HG02981 (cell line): Measurements from ENCODE around the gene ZMYM2.
"Not testable (repeated sequence)": the region's sequence is repeated elsewhere in the genome, so short reads cannot be mapped to it uniquely, and the experiment has no call there.

ENCODE experiments used
- ATAC-seq: cut with Tn5 transposase; IDR thresholded peaks from one replicate; pipeline ENCODE4 v1.9.1; 2021; ENCODE audit warnings: mild to moderate bottlenecking, moderate library complexity; ENCODE audit not compliant: unreplicated experiment

Gene ZMYM2

DNA sequence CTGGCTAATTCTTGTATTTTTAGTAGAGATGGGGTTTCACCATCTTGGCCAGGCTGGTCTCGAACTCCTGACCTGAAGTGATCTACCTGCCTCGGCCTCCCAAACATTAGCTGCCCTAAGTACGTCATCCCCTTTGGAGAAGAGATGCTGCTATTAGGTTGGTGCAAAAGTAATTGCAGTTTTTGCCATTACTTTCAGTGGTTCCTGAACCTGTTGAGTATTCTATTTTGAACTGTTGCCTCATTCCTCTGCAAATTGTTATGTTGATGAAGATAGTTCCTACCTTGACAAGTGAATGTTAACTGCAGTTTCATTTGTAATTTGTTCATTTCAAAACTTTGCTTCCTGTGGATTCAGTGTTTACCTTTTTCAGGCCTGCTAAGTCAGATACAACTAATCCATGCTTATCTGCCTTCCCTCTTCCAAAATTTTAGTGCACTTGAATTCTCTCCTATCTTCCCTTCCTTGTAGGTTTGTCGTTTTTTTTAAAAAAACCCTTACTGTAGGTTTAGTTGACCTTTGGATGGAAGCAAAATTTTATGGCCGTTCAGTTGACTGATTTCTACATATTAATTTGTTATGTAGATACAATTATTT is 24.0 kb downstream of the ZMYM2 start:
- no peak for ATAC-seq

- peak; percentile 74 for ATAC-seq
Observed at GRCh38 chr13:19984430-19985218, 26.1 kb downstream of the ZMYM2 start.

DNA sequence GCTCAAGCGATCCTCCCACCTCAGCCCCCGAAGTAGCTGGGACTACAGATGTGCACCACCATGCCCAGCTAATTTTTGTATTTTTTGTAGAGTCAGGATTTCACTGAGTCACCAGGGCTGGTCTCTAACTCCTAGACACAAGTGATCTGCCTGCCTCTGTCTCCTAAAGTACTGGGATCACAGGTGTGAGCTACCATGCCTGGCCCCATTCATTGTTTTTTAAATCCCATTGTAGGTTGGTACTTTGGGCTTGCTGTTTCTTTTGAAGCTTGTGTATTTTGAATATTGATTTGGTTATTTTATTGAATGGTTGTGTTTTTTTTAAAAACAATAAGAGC is 26.7 kb downstream of the ZMYM2 start:
- peak; percentile 13 for ATAC-seq

DNA sequence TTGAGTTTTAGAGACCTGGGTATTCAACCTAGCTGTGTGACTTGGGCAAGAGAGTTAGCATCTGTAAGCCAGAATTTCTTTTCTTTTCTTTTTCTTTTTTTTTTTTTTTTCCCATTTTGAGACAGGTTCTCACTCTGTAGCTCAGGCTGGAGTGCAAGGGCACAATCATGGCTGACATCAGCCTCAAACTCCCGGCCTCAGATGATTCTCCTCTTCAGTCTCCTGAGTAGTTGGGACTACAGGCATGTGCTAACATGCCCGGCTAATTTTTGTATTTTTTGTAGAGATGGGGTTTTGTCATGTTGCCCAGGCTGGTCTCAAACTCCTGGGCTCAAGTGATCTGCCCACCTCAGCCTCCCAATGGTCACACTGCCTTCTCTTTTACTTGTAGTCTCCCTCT is 33.0 kb downstream of the ZMYM2 start:
- no peak for ATAC-seq

DNA sequence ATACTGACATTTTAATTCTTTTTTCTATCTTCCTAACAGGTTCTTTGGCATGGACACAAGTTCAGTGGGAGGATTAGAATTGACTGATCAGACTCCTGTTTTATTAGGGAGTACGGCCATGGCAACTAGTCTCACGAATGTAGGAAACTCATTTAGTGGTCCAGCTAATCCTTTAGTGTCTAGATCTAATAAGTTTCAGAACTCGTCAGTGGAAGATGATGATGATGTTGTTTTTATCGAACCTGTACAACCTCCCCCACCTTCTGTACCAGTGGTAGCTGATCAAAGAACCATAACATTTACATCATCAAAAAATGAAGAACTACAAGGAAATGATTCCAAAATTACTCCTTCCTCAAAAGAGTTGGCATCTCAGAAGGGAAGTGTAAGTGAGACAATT is 34.5 kb downstream of the ZMYM2 start:
- no peak for ATAC-seq

GRCh38 chr13:19998960-19999359 is 40.4 kb downstream of the ZMYM2 start:
- no peak for ATAC-seq

- ATAC-seq = no peak
Observed at GRCh38 chr13:20000062-20000552, 41.6 kb downstream of the ZMYM2 start.

GRCh38 chr13:20001366-20002190 is 43.1 kb downstream of the ZMYM2 start:
- ATAC-seq = no peak

DNA sequence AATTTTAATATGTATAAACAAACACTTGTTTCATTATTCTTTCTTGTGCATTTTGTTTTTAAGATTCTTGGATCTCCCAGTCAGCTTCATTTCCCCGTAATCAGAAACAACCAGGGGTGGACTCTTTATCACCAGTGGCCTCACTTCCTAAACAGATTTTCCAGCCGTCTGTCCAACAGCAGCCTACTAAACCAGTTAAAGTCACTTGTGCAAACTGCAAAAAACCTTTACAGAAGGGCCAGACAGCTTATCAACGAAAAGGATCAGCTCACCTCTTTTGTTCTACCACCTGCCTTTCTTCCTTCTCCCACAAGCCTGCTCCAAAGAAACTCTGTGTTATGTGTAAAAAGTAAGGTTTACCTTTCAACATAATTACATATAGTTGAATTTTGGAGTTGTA is 44.3 kb downstream of the ZMYM2 start:
- ATAC-seq = no peak

- ATAC-seq = no peak
Observed at GRCh38 chr13:20006206-20006605, 47.7 kb downstream of the ZMYM2 start.

DNA sequence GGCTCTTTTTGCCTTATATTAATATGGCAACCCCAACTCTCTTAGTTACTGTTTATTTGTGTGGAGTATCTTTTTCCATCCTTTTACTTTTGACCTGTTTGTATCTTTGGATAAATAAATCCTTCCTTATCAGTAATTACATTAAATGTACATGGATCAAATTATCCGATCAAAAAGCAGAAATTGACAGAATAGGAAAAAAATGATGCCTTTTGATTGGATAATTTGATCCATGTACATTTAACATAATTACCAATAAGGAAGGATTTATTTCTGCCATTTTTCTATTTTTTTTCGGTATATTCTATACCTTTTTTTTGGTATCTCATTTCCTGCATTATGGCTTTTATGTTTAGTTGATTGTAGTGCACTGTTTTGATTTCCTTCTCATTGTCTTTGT is 57.2 kb downstream of the ZMYM2 start:
- ATAC-seq = no peak

GRCh38 chr13:20016649-20017364 is 58.3 kb downstream of the ZMYM2 start:
- no peak for ATAC-seq

DNA sequence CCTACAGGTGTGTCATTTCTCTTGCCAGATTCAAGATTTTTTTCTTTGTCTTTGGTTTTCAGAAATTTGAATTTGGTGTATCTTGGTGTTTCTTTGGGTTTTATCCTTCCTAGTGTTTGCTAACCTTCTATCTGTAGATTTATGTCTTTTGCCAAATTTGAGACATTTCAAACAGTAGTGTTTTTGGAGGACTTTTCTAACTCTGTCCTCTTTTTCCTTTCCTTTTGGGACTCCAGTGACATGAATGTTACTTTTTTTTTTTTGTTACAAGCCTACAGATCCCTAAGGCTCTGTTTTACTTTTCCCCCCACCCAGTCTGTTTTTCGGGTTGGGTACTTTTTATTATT is 58.8 kb downstream of the ZMYM2 start:
- no peak for ATAC-seq

- ATAC-seq = no peak
Observed at GRCh38 chr13:20019043-20019442, 60.5 kb downstream of the ZMYM2 start.

DNA sequence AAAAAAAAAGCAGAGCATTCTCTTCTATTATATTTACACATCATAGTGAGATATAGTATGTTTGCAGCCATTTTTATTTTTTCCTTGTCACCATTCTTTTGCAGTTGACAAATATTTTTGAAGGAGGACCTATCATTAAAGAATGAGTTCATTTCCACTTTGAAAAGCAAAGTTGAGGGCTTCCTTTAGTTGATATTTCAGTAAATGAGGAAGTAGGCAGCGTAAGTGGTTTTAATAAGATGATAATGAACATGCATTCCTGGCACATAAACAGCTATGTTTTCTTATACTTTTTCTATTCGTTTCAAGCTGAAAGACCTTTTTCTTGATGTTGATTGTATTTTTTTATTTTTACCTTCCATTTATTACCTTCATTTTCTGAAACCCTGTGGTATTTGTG is 66.2 kb downstream of the ZMYM2 start:
- ATAC-seq = no peak

GRCh38 chr13:20028953-20029352 is 70.4 kb downstream of the ZMYM2 start:
- no peak for ATAC-seq

DNA sequence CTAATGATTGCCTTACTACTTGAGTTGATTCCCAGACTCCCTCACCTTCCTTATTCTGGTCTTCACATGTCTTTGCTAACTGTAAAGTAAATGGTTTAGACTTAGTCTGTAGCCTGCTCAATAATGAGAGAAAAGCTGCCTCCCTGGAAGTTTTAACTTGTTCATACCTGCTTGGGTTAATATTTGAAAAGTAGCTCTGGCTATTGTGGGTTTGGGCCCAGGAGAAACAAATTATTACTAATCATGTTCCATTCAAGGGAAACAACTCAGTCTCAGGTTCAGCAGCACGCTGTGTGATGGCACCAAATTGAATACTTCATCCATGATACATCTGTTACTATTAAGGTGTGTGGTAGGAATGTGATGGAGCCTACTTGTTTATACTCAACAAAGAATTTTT is 75.0 kb downstream of the ZMYM2 start:
- no peak for ATAC-seq

GRCh38 chr13:20035130-20035529 is 76.6 kb downstream of the ZMYM2 start:
- no peak for ATAC-seq

DNA sequence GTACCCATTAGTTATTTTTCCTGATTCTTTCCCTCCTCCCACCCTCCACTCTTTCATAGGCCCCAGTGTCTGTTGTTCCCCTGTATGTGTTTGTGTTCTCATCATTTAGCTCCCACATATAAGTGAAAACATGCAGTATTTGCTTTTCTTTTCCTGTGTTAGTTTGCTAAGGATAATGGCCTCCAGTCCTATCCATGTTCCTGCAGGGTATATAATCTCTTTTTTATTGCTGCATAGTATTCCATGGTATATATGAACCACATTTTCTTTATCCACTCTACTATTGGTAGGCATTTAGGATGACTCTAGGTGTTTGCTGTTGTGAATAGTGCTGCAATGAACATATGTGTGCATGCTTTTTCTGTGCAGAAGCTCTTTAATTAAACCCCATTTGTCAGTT is 79.4 kb downstream of the ZMYM2 start:
- no peak for ATAC-seq

DNA sequence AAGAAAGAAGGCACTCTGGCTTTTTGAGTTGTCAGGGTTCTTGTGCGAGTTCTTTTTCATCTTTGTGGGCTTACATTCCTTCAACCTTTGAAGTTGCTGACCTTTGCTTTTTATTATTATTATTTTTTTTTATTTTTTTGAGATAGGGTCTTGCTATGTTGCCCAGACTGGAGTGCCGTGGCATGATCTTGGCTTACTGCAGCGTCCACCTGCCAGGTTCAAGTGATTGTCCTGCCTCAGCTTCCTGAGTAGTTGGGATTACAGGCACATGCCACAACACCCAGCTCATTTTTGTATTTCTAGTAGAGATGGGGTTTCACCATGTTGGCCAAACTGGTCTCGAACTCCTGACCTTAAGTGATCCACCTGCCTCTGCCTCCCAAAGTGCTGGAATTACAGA is 84.1 kb downstream of the ZMYM2 start:
- not testable (repeated sequence) for ATAC-seq

DNA sequence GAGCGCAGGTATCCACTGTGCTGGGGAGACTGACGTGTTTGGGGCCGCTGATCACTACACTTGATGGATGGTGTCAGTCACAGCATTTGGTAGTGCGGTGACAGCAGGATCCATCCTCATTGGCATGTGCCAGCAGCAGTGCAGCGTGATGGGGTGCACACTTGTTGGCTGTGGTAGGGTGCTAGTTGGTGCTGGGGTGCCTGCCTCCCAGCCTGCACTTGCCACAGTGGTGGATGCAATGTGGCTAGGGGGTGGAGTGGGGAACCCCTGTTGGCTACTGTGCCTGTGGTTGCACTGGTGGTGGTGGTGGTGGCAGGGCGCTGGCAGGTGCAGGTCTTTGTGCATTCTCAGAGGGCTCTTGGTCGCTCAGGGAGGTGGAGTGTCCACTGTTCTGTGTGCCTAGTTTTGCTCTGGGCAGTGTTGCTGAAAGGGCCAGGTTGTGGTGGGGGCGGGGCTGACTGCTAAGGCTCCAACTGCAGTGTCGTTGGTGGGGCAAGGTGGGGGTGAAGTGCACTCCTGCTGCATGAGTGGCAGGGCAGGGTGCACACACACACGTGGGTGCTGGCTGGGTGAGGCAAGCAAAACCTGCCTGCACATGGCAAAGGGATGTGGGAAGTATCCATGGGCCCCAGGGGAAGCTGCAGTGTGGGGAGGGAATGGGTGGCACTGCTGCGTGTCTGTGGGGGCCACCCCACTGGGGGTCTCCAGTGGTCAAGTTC is 84.8 kb downstream of the ZMYM2 start:
- no peak for ATAC-seq
